ENCODE measurements around the gene NANOG.
"Not testable (repeated sequence)": the region's sequence is repeated elsewhere in the genome, so short reads cannot be mapped to it uniquely, and the experiment has no call there.

The NANOG gene

DNA sequence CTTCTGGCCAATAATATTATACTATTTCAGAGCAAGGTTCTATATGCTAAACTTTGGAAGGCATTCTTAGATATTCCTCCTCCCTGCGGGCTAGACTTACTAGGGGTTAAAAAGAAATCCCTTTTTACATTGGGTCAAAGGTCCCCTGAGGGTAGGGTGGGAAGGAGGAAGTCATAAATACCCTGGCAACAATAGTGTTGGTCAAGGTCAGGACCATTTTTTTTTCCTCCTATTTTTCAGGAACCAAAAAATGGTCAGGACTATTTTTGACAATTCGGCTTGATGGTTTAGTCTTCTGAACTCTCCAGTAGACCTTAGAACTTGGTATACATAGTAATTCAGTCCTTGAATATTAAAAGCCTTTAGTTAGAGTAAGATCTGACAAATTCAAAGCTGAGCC, 4.5 kb upstream of the NANOG start:
- in situ Hi-C loops (cut with HindIII; ENCODE audit: low pct_unique_long_range_greater_than_20kb, low sequenced_read_pairs): no loop called here
- TF ChIP-seq JUND (IDR thresholded peaks at IDR 0.05; ENCODE audit: low read depth): no peak

DNA sequence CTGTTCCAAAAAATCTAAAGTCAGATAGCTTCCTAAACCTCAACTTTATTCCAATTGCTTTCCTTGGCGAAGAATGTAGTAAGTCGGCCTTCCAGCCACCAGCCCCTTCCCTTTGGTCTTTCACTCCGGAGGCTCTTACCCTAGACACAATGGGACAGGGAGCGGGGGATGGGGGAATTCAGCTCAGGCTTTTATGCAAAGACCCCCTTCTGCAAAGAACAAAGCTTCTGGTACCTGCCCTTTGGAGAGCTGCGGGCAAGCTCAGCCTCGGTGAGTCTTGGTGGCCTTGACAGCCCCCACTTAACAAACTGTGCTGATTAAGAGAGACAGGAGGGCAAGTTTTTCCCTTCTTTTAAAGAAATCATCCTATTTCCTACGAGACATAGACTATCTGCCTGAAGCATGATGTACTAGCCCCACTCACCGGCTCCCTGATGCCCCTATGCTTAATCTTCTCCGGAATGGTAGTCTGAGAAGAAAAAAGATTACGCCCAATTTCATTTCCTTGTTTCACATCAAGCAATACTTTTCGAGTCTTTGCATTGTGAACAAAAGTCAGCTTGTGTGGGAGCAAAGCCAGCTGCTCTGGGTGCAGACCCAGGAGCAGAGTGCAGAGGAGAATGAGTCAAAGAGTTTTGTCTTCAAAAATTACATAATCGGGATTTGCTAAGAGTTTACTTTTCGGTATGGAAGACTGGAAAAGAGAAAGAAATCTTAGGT, 1.5 kb upstream of the NANOG start:
- no peak for TF ChIP-seq JUND (IDR thresholded peaks at IDR 0.05; ENCODE audit: low read depth)
- in situ Hi-C loops (cut with HindIII; ENCODE audit: low pct_unique_long_range_greater_than_20kb, low sequenced_read_pairs): no loop called here
- DNase-seq (ENCODE audit: low read depth in 1 of 2, low spot score in 1 of 2): no peak

More for the DNA sequence above, 4.5 kb upstream of the NANOG start:
- DNase-seq (ENCODE audit: low read depth in 1 of 2, low spot score in 1 of 2): no peak

DNA sequence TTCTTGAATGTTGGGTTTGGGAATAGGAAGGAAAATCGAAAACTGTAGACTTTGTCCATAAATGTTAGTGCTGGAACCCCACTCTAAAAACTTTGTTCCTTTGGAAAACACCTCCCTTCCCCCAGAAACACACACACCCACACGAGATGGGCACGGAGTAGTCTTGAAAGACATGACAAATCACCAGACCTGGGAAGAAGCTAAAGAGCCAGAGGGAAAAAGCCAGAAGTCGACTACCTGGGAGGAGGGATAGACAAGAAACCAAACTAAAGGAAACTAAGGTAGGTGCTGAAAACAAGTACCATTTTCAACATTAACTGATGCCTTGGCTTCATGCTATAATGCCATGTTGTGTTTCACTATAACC, 925 bp upstream of the NANOG start:
- in situ Hi-C loops (cut with HindIII; ENCODE audit: low pct_unique_long_range_greater_than_20kb, low sequenced_read_pairs): no loop called here
- no peak for DNase-seq (ENCODE audit: low read depth in 1 of 2, low spot score in 1 of 2)
- no peak for TF ChIP-seq JUND (IDR thresholded peaks at IDR 0.05; ENCODE audit: low read depth)

DNA sequence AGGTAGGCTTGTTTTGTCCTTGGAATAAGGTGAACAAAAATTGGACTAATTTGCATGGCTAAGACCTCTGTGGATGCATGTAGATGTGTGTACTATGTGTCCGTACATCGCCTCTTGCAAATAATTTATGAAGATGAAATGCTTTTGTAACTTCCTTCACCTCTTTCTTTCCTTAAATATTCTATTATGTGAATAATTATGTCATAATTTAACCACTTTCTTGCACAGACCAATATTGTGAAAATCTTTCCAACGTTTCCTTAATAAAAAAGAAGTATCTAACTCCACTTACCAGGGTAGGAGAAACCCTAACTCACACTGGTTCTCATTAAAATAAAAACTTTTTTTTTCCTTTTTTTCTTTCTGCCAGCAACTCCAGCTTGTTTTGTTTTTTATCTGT, 4.0 kb downstream of the NANOG start:
- in situ Hi-C loops (cut with HindIII; ENCODE audit: low pct_unique_long_range_greater_than_20kb, low sequenced_read_pairs): no loop called here
- DNase-seq (ENCODE audit: low read depth in 1 of 2, low spot score in 1 of 2): no peak
- TF ChIP-seq JUND (IDR thresholded peaks at IDR 0.05; ENCODE audit: low read depth): no peak

DNA sequence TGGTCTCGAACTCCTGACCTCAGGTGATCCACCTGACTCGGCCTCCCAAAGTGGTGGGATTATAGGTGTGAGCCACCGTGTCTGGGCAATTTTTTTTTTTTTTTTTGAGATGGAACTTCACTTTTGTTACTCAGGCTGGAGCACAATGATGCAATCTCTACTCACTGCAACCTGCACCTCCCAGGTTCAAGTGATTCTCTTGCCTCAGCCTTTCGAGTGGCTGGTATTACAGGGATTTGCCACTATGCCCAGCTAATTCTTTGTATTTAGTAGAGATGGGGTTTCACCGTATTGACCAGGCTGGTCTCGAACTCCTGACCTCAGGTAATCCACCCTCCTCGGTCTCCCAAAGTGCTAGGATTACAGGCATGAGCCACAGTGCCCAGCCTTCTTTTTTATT, 8.1 kb downstream of the NANOG start:
- DNase-seq (ENCODE audit: low read depth in 1 of 2, low spot score in 1 of 2); in situ Hi-C loops (cut with HindIII; ENCODE audit: low pct_unique_long_range_greater_than_20kb, low sequenced_read_pairs): not testable (repeated sequence)

DNA sequence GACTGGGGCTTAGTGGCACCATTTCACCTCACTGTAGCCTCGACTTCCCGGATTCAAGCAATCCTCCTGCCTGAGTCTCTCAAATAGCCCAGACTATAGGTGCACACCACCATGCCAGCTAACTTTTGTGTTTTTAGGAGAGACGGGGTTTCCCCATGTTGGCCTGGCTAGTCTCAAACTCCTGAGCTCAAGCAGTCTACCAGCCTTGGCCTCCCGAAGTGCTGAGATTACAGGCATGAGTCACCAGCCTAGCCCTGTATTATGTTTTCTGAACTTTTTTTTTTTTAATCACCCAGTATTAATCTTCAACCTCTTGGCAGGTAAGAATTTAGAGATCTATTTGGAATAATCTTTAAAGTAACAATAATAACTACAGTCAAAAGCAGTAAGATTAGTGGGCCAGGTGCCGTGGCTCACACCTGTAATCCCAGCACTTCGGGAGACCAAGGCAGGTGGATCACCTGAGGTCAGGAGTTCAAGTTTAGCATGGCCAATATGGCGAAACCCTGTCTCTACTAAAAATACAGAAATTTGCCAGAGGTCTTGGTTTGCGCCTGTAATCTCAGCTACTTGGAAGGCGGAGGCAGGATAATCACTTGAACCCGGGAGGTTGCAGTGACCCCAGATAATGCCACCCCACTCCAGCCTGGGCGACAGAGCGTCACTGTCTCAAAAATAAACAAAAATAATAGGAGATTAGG, 8.6 kb downstream of the NANOG start:
- no peak for DNase-seq (ENCODE audit: low read depth in 1 of 2, low spot score in 1 of 2)
- in situ Hi-C loops (cut with HindIII; ENCODE audit: low pct_unique_long_range_greater_than_20kb, low sequenced_read_pairs): no loop called here
- no peak for TF ChIP-seq JUND (IDR thresholded peaks at IDR 0.05; ENCODE audit: low read depth)

DNA sequence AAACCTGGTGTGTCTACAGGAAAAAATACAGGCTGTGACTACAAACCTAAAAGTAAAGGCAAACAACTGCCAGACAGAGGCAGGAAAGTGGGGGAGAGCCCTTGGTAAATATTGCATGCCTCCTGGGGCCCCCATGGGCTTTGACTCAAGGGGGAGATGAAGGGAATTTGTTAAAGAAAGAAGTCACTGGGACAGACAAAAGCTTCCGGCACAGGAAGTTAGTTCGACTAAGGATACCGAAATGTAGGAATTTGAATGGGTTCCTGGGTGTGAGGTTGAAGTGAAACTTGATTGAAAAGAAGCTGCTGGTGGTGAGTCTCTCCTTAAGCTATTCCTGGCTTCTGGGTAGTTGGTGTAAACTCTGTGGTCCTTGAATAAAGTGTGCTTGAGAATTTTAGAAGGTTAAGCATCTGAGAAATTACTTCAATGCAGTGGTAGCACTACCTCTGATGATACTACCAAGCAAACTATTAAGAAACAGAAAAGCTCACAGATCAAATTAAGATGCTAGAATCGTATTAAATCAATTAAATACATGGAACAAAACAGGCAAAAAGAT, 9.6 kb downstream of the NANOG start:
- in situ Hi-C loops (cut with HindIII; ENCODE audit: low pct_unique_long_range_greater_than_20kb, low sequenced_read_pairs); DNase-seq (ENCODE audit: low read depth in 1 of 2, low spot score in 1 of 2): not testable (repeated sequence)

DNA sequence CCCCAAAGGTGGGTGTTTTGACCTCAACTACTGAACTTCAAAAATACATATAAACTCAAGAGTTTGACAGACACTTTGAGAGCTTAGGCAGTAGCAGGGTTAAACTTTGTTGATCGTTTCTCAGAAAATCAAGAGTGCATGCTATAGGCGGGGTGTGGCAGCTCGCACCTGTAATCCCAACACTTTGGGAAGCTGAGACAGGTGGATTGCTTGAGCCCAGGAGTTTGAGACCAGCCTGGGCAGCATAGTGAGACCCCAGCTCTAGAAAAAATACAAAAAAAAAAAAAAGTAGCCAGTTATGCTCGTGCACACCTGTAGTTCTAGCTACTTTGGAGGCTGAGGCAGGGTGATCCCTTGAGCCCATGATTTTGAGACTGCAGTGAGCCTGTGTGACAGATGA, 12.3 kb downstream of the NANOG start:
- in situ Hi-C loops (cut with HindIII; ENCODE audit: low pct_unique_long_range_greater_than_20kb, low sequenced_read_pairs): no loop called here
- DNase-seq (ENCODE audit: low read depth in 1 of 2, low spot score in 1 of 2): no peak
- no peak for TF ChIP-seq JUND (IDR thresholded peaks at IDR 0.05; ENCODE audit: low read depth)

DNA sequence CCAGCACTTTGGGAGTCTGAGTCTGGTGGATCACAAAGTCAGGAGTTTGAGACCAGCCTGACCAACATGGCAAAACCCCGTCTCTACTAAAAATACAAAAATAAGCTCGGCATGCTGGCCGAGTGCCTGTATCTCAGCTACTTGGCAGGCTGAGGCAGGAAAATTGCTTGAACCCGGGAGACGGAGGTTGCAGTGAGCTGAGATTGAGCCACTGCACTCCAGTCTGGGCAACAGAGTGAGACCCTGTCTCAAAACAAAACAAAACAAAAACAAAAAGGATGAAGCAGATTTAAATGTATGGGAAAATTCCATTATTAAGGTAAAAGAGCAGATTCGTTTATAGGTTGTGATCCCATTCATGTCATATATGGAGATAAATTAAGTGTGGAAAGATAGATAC, 17.1 kb downstream of the NANOG start:
- in situ Hi-C loops (cut with HindIII; ENCODE audit: low pct_unique_long_range_greater_than_20kb, low sequenced_read_pairs); DNase-seq (ENCODE audit: low read depth in 1 of 2, low spot score in 1 of 2): not testable (repeated sequence)

DNA sequence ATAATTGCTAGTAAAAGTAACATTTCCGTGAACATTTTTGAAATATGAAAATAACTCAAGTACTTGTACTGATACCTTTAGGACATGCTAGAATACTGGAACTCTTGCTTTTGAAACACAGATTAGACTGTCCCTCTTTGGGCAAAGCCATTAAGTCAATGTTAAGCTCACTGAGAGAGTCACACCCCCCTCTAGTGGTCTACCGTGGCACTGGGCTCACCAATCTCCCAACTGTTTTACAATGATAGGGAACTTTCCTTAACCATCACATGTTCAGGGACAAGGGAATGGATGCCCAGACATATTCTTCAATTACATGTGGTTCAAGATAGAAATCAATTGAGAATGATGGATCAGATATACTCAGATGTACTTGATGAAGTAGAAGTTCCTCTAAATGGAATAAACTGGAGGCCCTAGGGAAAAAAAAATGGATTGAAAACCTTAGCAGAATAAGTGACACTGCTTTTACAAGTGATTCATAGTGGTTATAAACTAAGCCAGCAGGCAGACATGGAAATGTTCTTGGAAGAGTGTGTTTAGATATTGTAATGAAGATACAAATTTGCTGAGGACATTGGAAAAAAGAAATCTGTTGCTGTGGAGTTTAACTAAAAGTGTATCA, 17.8 kb downstream of the NANOG start:
- in situ Hi-C loops (cut with HindIII; ENCODE audit: low pct_unique_long_range_greater_than_20kb, low sequenced_read_pairs): no loop called here
- no peak for TF ChIP-seq JUND (IDR thresholded peaks at IDR 0.05; ENCODE audit: low read depth)
- DNase-seq (ENCODE audit: low read depth in 1 of 2, low spot score in 1 of 2): peak; percentile 6 to 59

DNA sequence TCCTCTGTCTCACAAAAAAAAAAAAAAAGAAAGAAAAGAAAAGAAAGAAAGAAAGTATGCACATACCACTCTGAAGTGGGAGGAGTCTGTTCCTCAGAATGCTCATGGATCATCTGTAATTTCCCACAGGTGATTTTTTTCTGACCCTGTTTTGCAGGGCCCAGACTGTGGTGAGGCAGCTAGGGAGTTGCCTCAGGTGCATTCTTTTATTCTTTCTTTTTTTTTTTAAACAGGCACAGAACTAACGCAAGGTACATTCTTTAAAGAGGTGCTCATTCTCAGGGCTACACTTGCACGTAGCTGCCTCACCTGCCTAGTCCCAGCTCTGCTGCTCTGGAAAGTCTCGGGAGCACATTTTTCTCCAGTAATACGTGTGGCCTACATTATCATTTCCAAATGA, 36.6 kb downstream of the NANOG start:
- peak in 1 of 2 experiments; percentile 33 for DNase-seq (ENCODE audit: low read depth in 1 of 2, low spot score in 1 of 2)
- in situ Hi-C loops (cut with HindIII; ENCODE audit: low pct_unique_long_range_greater_than_20kb, low sequenced_read_pairs): not testable (repeated sequence)

DNA sequence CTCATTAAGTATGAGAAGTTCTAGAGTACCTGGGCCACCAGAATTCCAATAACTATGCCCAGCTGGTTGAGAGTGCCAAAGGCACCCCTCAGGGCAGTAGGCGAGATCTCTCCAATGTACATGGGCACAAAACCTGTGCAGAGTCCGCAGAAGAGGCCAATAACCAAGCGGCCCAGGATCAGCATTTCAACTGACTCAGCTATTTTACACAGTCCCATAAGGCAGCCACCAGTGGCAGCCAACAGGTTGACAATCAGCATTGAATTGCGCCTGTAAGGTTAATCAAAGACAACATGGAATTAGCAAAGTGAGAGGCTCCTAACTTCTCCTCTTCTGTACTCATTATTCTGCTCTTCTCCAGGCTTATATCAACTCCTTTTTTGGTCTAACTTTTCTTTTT, 40.5 kb downstream of the NANOG start:
- in situ Hi-C loops (cut with HindIII; ENCODE audit: low pct_unique_long_range_greater_than_20kb, low sequenced_read_pairs); DNase-seq (ENCODE audit: low read depth in 1 of 2, low spot score in 1 of 2): not testable (repeated sequence)

DNA sequence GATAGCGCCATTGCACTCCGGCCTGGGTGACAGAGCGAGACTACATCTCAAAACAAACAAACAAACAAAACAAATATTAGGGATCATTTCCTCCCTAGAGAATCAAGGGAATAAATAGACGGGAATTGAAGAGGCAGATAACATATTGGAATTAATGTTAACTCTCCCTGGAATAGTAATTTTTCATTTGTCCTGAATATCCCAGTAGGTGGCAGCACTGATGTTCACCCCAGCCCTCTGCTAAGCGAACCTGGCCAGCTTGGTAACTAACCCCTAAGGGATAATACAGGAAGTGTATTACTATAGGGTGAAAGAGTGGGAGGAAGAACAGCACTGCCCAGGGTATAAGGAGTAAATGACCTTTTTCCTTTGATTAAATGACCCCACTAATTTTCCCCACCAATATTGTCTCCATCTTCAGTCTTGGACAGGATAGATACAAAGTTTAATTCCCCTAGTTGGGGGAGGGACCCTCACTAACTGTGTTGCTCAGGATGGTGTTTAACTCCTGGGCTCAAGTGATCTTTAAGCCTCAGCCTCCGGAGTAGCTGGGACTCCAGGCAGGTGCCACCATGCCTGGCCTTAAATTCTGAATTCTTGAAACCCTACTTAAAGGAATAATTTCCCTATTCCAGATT, 43.0 kb downstream of the NANOG start:
- TF ChIP-seq JUND (IDR thresholded peaks at IDR 0.05; ENCODE audit: low read depth): no peak
- in situ Hi-C loops (cut with HindIII; ENCODE audit: low pct_unique_long_range_greater_than_20kb, low sequenced_read_pairs): no loop called here
- peak; percentile 6 to 54 for DNase-seq (ENCODE audit: low read depth in 1 of 2, low spot score in 1 of 2)

DNA sequence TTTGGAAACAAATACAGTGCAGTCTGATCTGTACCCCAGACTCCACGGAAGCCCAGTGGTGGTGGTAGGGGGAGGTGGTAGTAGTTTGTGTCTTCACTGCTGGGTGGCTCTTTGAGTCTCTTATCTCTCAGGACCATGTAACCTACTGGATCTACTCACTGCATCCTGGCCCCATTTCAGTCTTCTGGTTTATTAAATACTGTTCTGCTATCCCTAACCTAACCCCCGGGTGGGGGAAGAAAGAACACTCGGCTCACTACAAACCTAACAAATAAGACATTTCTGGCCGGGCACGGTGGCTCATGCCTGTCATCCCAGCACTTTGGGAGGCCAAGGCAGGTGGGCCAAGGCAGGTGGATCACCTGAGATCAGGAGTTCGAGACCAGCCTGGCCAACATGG, 44.0 kb downstream of the NANOG start:
- in situ Hi-C loops (cut with HindIII; ENCODE audit: low pct_unique_long_range_greater_than_20kb, low sequenced_read_pairs); DNase-seq (ENCODE audit: low read depth in 1 of 2, low spot score in 1 of 2): not testable (repeated sequence)
